NB4 (cell line): Measurements from ENCODE around the gene GPR22.

Source experiments
- CTCF ChIP-seq: IDR thresholded peaks from one replicate; pipeline ENCODE4 v1.5.1; 2012; ENCODE audit warnings: low read depth, low read length
- MAX ChIP-seq: IDR thresholded peaks from 2 replicates; pipeline ENCODE4 v1.6.1; 2011; ENCODE audit warnings: low read depth, low read length
- MYC ChIP-seq: IDR thresholded peaks from 2 replicates; pipeline ENCODE4 v1.6.1; 2011; ENCODE audit warnings: low read depth, low read length

GRCh38 chr7:107442678-107443077, 27.2 kb upstream of the GPR22 start:
- TF ChIP-seq MYC (no peak), CTCF (no peak), MAX (no peak)
